Glomerular endothelial cell (primary cell): ENCODE measurements around the gene POLR1B. TPM values are rescaled to one million over a fixed set of nuclear protein-coding genes. Genes with fewer than 3 reads are reported as not detected.

ENCODE experiments used
- DNase-seq: peaks from one replicate; pipeline ENCODE4 v3.0.0-alpha.2; 2011; ENCODE audit warnings: low read depth, low spot score; ENCODE audit errors: extremely low read depth
- total RNA-seq: library from RNA; depleted of rRNA; stranded (reverse); fragments of >200 nt; gene quantifications from 2 replicates; pipeline ENCODE4 v1.2.3, GENCODE V29; 2015

Gene POLR1B
- total RNA-seq, 1 donor from 2014 or later = 12.4 TPM

- no peak for DNase-seq
Observed at GRCh38 chr2:112626604-112627059, 84.4 kb downstream of the POLR1B start.

Other genes with a start within 250 kb of the POLR1B start
- gene RGPD8, start 108.8 kb upstream of the POLR1B start, total RNA-seq = 4.6 and 7.3 TPM in 2 replicates
- 40.4 and 44.1 TPM in 2 replicates for gene TTL, start 60.3 kb upstream of the POLR1B start, total RNA-seq
- 11.0 and 22.7 TPM in 2 replicates for gene CHCHD5, start 42.1 kb downstream of the POLR1B start, total RNA-seq
- 90.7 and 103 TPM in 2 replicates for gene SLC20A1, start 103.5 kb downstream of the POLR1B start, total RNA-seq
- not detected in 2 replicates for gene NT5DC4, start 178.6 kb downstream of the POLR1B start, total RNA-seq
- gene CKAP2L, start 222.1 kb downstream of the POLR1B start, total RNA-seq = 2.5 and 4.4 TPM in 2 replicates
- gene IL1A, start 242.0 kb downstream of the POLR1B start, total RNA-seq = 3.9 and 4.5 TPM in 2 replicates